Erythroblast (primary cell): ENCODE measurements around the gene EXOC1.

Experiments used
- GATA1 ChIP-seq: IDR thresholded peaks from 2 replicates; pipeline ENCODE4 v1.6.1; 2011; ENCODE audit warnings: low read depth, mild to moderate bottlenecking, control low read depth, low read length, moderate library complexity
- POLR2A ChIP-seq: IDR thresholded peaks from 2 replicates; pipeline ENCODE4 v1.6.1; 2011; ENCODE audit warnings: mild to moderate bottlenecking, low read length

GRCh38 chr4:55947254-55947882 is 93.9 kb downstream of the EXOC1 start:
- no peak for TF ChIP-seq POLR2A
- TF ChIP-seq GATA1 = no peak
